Measurements from ENCODE around the gene MRTFA.
A peak's percentile ranks its signal among the peaks of the same experiment; 100 is the strongest.
"Not testable (repeated sequence)": the region's sequence is repeated elsewhere in the genome, so short reads cannot be mapped to it uniquely, and the experiment has no call there.

MRTFA gene

DNA sequence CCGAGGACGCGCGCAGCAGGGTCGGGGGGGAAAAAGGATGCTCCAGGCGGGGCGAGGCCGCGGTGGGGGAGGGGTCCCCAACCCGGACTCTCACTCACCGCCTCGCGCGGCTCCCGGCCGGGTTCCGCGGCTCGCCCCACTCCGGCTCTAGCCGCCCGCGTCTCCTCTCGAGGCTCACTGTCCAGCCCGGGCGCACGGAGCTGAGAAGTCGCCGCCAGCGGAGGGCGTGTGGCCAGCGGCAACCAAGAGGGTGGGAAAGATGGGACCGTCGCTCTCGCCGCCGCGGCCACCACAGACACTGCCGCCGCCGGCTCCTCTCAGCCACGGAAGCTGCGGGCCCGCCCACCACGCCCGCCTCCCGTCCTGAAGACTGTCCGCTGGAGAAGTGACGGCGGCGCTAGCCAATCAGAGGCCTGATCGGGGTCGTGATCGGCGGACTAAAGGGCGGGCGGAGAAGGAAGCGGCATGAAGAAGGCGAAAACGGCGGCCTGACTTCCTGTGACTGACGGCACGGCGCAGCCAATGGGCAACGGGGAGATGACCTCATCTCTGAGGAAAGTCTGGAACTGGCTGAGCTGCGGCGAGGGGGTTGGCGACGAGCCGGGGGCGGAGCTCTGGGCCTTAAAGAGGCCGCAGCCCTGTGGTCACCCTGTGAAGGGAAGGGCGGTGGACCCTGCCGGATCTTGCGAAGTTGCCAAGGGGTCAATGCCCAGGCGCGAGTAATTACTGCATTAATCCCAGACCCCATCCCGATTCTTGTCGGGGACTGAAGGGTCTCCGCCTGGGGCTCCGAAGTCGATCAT is at the start of gene MRTFA:
Gene MRTFA, minus strand, starts transcription at position 340 of the 803 bp plus-strand sequence.
- DNase-seq (ENCODE audit: low spot score) = peak; percentile 95

DNA sequence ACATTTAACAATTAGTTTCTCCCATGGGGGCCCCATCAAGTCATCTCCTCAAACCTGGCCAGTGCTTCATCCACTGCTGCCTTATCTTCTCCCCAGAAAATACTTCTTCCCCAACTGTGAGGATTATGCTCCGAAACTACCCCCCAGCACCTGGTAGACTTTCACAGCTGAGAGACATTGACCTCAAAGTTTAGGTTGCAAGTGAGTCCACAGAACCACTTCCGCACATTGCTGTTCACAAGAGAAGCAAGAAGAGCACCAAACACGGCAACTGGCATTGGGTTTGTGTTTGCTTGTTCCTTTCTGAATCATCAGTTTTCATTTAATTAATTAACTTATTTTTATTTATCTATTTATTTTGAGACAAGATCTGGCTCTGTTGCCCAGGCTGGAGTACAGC is 48.9 kb upstream of the MRTFA start:
- no peak for DNase-seq (ENCODE audit: low spot score)

DNA sequence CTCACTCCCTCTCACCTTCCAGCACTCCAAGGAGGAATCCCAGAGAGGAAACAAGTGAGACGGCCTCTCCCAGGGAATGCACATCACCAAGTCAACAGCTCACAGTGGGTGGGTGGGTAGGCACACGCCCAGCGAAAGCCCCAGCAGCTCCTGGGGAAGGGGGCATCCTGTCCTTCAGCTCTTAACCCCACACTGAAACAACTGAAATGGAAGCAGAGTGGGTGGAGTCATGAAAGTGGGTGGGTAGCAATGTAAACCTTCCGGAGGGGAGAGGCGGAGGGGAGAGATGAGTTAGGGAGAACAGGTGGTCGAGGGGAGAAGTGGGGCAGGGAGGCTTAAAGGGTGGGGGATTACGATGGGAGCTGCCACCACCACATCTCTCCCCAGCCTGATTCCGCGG is 48.2 kb upstream of the MRTFA start:
- no peak for DNase-seq (ENCODE audit: low spot score)

DNA sequence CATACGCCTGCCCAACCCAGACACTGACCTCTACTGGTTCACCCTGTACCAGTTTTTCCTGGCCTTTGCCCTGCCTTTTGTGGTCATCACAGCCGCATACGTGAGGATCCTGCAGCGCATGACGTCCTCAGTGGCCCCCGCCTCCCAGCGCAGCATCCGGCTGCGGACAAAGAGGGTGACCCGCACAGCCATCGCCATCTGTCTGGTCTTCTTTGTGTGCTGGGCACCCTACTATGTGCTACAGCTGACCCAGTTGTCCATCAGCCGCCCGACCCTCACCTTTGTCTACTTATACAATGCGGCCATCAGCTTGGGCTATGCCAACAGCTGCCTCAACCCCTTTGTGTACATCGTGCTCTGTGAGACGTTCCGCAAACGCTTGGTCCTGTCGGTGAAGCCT is 44.9 kb upstream of the MRTFA start:
- DNase-seq (ENCODE audit: low spot score) = no peak

DNA sequence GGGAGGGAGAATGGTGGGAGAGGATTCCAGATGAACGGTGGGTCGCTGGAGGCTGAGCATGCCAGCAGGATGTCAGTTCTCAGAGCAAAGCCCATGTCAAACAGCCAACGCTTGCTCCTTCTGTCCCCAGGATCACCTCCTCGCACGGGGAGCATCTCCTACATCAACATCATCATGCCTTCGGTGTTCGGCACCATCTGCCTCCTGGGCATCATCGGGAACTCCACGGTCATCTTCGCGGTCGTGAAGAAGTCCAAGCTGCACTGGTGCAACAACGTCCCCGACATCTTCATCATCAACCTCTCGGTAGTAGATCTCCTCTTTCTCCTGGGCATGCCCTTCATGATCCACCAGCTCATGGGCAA is 44.3 kb upstream of the MRTFA start:
- no peak for DNase-seq (ENCODE audit: low spot score)

DNA sequence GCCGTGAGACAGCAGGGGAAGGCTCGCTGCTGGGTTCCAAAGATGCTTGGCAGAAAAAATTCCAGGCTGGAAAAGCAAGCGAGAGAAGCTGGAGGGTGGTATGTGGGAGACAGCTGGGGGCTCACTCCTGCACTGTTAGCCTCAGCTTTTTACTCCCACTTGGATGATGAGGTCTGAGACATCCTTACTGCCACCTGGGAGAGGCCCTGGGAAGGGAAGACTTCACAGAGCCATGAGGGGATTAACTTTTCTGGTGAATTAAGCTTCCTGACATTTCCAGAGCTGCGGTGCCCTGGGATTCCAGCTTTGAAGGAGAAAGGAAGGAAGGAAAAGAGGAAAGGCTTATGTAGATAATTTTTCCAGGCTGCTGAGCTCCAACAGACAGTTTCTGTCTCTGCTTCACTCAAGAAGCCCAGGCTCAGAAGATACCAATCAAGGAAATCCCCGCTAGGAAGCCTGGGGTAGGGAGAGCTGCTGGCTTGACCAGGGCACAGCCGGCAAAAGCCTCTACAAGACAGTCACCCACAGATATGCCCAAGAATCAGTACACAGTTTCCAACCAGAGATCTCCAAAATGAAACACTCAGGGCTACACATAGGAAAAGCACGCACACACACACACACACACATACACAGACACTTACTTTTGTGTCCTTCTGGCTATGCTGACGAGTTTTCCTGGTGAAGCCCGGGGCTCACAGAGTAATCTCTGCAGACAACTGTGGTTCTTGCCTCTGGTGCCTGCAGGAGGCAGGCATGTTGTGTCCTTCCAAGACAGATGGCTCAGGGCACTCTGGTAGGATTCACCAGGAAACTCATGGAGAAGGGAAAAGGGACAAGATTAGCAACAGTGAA is 43.7 kb upstream of the MRTFA start:
- DNase-seq (ENCODE audit: low spot score) = no peak

DNA sequence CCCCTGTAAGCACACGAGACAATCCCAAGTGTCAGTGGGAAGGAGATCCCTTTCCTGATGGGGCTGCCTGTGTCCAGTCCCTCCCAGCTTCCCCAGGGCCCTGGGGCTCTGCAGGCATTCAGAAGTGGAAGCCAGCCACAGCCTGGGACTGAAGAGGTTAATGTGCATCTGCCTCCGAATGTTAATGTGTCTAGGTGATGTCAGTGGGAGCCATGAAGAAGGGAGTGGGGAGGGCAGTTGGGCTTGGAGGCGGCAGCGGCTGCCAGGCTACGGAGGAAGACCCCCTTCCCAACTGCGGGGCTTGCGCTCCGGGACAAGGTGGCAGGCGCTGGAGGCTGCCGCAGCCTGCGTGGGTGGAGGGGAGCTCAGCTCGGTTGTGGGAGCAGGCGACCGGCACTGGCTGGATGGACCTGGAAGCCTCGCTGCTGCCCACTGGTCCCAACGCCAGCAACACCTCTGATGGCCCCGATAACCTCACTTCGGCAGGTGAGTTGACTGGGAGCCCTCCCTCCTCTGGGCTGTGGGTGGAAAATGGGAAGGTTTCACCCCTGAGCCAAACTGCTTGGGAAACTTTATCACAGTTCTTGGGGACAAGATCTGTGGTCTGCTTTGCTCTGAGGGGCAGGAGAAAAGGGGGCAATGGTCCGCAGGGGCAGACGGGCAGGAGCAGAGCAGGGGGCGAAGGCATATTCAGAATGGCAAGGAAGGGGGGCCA is 42.9 kb upstream of the MRTFA start, which contains the start of gene MCHR1:
Gene MCHR1, plus strand, starts transcription at position 236 of the 715 bp plus-strand sequence. Its CDS starts 169 bp downstream, at position 405.
- DNase-seq (ENCODE audit: low spot score) = peak; percentile 36

DNA sequence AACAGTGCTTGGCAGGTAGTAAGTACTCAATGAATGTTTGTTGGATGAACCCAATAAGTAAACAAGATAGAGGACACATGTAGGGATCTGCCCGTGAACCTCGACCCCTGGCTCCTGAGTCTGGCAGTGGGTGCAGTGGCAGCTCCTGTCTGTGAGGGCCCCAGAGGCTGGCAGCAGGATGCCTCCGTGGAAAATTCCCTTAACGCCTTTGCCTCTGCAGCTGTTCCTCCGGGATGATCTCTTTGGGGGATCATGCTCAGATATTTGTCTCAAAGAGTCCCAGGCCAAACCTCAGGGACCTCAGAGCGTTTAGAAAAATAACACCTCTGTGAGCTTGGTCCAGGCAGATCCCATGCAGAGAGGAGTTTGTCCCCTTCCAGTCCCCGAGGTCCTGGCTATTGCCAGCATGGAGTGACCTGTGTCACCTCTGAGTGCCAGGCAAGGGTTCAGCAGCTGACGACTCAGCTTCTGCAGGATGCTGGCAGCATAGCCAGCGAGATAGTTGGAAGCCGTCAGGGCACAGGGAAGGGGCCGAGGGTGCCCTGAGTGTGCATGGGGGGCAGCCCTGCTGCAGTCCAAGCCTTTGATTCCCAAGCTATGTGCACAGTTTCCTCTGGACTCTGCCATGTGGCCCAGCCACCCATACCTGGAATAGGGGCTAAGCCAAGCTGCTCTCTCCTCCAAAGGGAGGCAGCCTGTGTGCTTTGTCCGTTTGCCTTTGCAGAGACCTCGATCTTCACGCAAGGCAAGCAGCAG is 42.2 kb upstream of the MRTFA start:
- DNase-seq (ENCODE audit: low spot score) = no peak

DNA sequence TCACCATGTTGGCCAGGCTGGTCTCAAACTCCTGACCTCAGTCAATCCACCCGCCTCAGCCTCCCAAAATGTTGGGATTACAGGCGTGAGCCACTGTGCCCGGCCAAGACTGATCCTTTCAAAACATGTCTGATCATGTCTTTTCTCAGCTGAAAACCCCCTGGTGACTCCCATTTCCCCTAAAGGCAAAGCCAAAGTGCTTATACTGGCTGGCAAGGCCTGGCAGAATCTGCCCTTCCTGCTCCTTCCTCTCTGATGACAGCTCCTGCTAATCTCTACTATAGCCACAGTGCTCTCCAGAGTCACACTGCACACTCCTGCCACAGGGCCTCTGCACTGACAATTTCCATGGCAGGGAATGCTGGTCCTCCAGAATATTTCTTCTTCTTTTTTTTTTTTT is 40.1 kb upstream of the MRTFA start:
- DNase-seq (ENCODE audit: low spot score) = no peak

DNA sequence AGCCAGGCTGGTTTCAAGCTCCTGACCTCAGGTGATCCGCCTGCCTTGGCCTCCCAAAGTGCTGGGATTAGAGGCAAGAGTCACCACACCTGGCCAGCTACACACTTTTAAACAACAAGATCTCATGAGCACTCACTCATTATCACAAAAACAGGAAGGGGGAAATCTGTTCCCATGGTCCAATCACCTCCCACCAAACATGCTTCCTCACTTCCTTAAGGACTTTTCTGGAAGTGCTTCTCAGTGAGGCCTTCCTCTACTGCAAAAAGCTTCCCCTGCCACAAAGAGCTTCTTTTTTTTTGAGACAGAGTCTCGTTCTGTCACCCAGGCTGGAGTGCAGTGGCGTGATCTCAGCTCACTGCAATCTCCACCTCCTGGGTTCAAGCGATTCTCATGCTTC is 39.6 kb upstream of the MRTFA start:
- DNase-seq (ENCODE audit: low spot score) = not testable (repeated sequence)

DNA sequence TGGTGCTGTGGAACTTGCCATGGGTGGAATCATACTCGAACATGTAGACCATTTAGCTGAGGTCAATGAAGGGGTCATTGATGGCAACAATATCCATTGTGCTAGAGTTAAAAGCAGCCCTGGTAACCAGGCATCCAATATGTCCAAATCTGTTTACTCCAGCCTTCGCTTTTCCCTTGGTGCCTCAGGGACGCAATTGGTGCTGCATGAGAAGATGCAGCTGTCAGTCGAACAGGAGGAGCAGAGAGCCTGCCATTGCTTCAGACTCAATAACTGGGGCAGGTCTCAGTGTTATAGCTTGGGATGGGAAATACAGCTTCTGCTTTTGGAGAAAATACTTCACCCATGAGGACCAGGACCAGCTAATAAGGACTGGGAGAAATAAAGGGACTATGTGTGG is 37.8 kb upstream of the MRTFA start:
- no peak for DNase-seq (ENCODE audit: low spot score)

DNA sequence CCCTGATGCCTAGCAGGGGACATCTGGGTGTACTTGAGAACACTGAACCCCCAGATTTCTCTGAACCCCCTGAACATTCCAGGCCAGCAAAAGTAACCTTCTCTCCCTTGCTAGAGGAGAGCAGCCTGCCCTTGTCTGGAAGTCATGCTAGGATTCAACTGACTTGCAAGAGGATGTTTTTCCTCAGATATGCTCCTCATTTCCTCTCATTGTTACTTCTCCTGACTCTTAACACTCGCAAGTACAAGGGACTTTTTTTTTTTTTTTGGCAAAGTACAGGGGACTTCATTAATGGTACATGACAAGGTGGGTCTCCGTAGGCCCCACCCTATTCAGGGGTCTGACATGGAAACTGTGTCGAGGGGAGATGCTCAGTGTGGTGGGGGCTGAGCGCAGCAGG is 36.5 kb upstream of the MRTFA start:
- DNase-seq (ENCODE audit: low spot score) = no peak

DNA sequence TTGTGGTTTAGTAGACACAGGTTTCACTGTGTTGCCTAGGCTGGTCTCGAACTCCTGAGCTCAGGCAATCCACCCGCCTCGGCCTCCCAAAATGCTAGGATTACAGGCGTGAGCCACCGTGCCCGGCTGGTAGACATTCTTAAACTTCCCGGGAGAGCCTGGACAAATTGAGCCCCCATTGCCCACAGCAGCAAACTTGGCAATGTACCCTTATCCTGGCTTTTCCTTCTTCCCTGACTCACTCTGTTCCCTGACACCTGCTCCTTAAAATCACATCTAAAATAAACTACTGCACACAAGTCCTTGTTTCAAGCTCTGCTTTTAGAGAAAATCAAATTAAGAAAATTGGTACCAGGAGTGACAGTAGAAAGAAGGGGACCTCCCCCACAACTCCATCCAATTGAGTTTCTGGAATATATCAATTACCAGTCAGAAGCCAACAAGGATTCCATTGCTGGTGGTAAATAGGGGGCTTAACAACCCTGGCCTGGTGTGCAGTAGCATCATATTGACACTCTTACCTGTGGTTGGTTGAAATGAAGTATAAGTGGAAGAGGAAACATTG is 35.4 kb upstream of the MRTFA start:
- DNase-seq (ENCODE audit: low spot score) = no peak

DNA sequence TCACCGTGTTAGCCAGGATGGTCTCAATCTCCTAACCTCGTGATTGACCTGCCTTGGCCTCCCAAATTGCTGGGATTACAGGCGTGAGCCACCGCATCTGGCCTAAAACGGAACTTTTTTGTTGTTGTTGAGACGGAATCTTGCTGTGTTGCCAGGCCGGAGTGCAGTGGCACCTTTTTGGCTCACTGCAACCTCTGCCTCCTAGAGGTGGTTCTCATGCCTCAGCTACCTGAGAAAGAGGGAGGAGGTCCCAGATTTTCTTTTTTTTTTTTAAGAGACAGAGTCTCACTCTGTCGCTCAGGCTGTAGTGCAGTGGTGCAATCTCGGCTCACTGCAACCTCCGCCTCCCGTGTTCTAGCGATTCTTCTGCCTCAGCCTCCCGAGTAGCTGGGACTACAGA is 34.9 kb upstream of the MRTFA start:
- no peak for DNase-seq (ENCODE audit: low spot score)

DNA sequence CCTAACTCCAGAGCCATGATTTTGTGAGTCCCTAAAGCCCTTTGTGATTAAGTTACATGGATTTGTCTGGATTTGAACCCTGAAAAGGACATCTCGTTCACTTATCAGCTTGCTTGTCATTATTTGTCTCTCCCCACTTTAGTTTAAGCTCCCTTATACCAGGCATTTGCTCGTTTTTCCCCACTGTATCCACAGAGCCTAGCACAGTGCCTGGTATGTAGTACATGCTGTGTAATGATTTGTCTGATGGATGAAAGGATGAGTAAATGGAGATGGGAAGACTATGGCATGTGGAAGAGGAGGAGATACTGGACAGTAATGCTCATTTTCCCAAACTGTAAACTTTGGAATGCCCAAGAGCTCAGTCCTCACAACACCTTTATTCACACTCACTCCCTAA is 33.5 kb upstream of the MRTFA start:
- no peak for DNase-seq (ENCODE audit: low spot score)

DNA sequence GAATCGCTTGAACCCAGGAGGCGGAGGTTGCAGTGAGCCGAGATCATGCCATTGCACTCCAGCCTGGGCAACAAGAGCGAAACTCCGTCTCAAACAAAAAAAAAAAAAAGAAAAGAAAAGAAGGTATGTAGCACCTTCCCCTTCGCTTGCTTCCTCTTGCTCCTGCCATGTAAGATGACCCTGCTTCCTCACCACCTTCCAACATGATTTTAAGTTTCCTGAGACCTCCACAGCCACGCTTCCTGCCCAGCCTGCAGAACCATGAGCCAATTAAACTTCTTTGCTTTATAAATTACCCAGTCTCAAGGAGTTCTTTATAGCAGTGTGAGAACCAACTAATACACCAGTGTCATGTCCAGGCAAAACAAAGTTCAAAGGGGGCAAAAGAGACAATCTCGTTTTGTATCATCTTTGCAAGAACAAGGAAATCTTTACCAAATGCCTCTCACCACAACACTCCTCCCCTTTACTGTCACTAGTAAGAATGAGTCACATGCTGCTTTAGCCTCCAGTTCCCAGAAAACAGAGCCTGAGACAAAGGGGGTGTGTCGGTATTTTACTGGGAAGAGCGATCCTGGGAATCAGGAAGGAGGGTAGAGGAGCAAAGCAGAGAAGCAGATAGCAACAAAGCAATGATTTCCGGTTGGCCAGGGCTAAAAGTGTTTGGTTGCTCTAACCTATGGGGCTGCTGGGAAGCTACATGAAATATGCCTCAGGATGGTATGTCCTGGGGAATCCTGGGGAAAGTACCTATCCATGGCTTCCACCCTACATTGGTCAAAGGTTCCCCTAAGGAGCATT is 32.3 kb upstream of the MRTFA start:
- DNase-seq (ENCODE audit: low spot score) = peak; percentile 41

DNA sequence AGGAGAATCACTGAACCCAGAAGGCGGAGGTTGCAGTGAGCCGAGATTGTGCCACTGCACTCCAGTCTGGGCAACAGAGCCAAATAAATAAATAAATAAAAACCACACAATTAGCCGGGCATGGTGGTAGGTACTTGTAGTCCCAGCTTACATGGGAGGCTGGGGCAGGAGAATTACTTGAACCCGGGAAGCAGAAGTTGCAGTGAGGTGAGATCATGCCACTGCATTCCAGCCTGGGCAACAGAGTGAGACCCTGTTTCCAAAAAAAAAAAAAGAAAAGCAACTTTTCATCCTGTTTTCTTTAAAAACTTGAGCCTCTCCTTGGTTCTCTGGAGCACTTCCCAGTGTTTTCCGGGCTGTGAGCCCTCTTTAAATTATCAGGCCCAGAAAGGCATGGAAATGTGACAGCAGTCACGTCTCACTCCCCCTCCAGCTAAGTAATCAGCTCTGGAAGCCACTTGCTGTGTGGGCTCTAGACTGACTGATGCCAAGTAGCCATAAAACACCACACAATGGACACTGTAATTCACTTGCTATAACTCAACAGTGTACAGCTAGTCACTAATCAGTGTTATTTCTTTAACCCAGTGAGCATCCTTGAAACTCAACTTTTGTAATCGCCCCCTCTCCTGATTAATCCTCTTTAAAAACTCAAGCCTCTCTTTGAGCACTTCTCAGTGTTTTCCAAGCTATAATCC is 29.8 kb upstream of the MRTFA start:
- no peak for DNase-seq (ENCODE audit: low spot score)

DNA sequence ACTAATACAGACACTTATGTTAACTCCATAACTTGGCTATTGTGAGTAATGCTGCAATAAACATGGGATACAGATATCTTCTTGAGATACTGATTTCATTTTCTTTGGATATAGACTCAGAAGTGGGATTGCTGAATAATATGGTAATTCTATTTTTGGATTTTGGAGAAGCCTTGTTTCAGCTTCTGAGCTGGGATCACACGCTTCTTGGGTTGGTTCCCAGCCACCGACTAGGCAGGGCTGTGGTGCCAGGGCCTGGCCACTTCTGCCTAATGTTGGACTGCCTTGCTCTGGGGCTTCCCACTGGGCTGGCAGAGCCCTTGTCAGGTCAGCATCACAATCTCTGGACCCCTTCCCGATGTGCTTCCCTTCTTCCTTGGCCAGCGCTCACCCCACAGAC is 28.8 kb upstream of the MRTFA start:
- peak; percentile 35 for DNase-seq (ENCODE audit: low spot score)

DNA sequence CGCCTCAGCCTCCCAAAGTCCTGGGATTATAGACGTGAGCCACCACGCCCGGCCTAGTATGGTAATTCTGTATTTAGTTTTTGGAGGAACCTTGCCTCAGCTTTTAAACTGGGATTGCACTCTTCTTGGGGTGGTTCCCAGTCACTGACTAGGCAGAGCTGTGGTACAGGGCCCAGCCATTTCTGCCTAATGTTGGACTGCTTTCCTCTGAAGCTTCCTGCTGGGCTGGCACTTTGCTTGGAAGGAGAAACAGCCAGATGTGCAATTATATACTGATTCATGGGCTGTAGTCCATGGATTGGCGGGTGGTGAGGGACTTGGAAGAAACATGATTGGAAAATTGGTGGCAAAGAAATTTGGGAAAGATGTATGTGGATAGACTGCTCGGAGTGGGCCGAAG is 25.2 kb upstream of the MRTFA start:
- no peak for DNase-seq (ENCODE audit: low spot score)

DNA sequence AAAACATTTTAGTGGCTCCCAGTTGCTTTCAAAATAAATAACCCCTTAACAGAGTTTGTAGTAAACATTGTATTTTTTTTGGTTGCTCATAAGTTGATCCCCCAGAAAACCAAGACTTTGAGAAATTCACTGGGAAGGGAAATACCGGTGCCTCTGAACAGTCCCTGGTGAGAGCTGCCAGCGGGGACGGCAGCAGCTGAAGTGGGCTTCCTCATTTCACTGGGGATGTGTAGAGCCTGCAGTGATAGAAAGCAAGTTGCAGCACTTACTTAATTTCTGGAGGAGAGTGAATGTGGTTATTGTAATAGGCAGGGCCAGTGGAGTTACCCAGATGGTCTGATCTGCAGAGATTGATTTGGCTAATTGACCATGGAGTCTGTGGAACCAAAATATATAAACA is 24.2 kb upstream of the MRTFA start:
- no peak for DNase-seq (ENCODE audit: low spot score)

All from AG08396 (cell line).